RWPE2 (cell line): ENCODE measurements around the gene ZNF786.

ENCODE experiments used
- ATAC-seq: fragments of 200-7000 bp; cut with Tn5 transposase; 3 replicates; pipeline ENCODE4 v1.9.1; 2021; ENCODE audit warnings: low read depth
- DNase-seq: peaks from one replicate; pipeline ENCODE4 v3.0.0-alpha.2; 2020; ENCODE audit warnings: low spot score
- H3K27ac ChIP-seq: fragments of 450-650 bp; 2 replicates; pipeline ENCODE4 v1.5.1; 2017; ENCODE audit warnings: mild to moderate bottlenecking; ENCODE audit not compliant: poor library complexity, severe bottlenecking
- H3K27me3 ChIP-seq: fragments of 250-450 bp; sonication (Bioruptor Pico); 2 replicates; pipeline ENCODE4 v1.5.1; 2021; ENCODE audit warnings: mild to moderate bottlenecking, moderate library complexity; ENCODE audit not compliant: insufficient read depth, poor library complexity, severe bottlenecking
- H3K36me3 ChIP-seq: fragments of 250-450 bp; sonication (Bioruptor Pico); 2 replicates; pipeline ENCODE4 v1.5.1; 2020; ENCODE audit warnings: low read depth, mild to moderate bottlenecking, moderate library complexity
- H3K4me1 ChIP-seq: fragments of 250-450 bp; sonication (Bioruptor Pico); 2 replicates; pipeline ENCODE4 v1.5.1; 2021; ENCODE audit warnings: mild to moderate bottlenecking, moderate library complexity; ENCODE audit not compliant: insufficient read depth, poor library complexity, severe bottlenecking
- H3K4me3 ChIP-seq: fragments of 250-450 bp; sonication (Bioruptor Pico); 2 replicates; pipeline ENCODE4 v1.5.1; 2021; ENCODE audit warnings: mild to moderate bottlenecking, moderate library complexity; ENCODE audit not compliant: severe bottlenecking
- H3K9me3 ChIP-seq: fragments of 250-450 bp; sonication (Bioruptor Pico); 2 replicates; pipeline ENCODE4 v1.5.1; 2021; ENCODE audit warnings: mild to moderate bottlenecking, moderate library complexity; ENCODE audit not compliant: severe bottlenecking
- TF ChIP-seq, protein P1 (sequence below): fragments of 450-650 bp; IDR thresholded peaks from one replicate; pipeline ENCODE4 v1.5.1; 2017; ENCODE audit warnings: mild to moderate bottlenecking, moderate library complexity; ENCODE audit not compliant: poor library complexity, severe bottlenecking

The ZNF786 gene

DNA sequence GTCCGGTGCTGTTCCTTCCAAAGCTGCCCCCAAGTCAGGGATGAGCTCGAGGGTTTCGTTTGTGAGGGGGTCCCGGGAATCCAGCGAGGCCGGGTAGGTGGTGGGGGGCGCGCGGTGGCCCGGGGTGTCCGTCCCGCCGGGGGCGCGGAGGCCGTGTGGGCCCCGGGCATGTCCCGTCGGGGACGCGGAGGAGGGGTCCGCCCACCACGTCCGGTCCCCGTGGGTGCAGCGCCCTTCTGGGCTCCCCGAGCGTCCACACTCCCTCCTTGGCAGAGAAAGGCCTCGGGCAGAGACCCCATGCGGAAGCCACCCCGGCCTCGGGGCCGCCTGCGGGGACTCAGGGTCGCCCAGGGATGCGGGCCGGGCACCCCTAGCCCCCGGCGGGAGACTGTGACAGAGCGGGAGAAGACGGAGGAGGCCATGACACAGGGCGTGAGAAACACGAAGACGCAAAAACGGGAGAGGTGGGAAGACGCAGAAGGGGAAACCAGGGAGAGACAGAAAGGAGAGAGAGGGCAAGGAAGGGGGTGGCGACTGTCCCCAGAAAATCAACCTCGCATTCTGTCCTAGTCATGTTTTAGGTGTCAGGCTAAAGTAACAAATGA lies 36.2 kb upstream of the ZNF786 start:
- DNase-seq: no peak
- Histone ChIP-seq H3K4me1 (peaks cover 7% of the 10 kb centered on the region), H3K27ac (peak overlapping the region; percentile 88), H3K9me3 (peaks cover 3% of the 10 kb centered on the region), H3K36me3 (peaks cover 33% of the 10 kb centered on the region), H3K27me3 (no peaks in the 10 kb centered on the region), H3K4me3 (peak overlapping the region; percentile 93)
- TF ChIP-seq, protein P1, sequence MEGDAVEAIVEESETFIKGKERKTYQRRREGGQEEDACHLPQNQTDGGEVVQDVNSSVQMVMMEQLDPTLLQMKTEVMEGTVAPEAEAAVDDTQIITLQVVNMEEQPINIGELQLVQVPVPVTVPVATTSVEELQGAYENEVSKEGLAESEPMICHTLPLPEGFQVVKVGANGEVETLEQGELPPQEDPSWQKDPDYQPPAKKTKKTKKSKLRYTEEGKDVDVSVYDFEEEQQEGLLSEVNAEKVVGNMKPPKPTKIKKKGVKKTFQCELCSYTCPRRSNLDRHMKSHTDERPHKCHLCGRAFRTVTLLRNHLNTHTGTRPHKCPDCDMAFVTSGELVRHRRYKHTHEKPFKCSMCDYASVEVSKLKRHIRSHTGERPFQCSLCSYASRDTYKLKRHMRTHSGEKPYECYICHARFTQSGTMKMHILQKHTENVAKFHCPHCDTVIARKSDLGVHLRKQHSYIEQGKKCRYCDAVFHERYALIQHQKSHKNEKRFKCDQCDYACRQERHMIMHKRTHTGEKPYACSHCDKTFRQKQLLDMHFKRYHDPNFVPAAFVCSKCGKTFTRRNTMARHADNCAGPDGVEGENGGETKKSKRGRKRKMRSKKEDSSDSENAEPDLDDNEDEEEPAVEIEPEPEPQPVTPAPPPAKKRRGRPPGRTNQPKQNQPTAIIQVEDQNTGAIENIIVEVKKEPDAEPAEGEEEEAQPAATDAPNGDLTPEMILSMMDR: no peak
- peak; percentile 47 for ATAC-seq

DNA sequence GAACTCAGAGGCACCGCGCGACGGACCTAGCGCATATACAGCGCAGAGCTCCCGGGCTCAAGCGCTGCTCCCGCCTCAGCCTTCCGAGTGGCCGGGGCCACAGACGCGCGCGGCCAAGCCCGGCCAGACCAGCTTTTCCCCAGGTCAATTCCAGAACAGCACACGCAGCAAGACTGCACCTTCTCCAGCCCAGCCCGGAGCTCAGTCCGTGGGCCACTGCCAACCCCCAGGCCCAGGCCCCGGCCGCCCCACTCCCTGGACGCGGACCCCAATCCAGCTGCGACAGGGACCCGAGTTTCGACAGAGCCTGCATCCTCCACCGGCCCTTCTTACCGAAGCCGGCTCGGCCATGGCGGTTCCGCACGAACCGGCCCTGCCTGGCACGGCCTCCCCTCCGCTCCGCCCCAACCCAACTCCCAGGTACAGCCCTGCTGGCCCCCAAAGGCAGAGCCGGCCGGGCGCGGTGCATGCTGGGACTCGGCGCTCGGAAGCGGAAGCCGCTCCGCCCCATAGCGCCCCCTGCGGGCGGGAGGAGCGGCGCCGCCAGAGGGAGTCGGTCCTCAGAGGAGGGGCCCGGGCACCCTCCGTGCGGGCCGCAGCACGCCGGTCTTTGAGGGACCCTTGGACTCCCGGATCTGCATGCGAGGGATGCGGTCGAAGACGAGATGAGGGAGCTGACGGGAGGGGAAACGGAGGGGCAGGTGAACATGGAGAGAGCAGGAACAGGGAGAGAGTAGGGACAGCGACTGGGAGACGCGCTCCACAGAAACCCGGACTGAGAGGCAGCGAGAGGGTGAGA lies 35.5 kb upstream of the ZNF786 start, which contains the start of gene ZNF425:
Gene ZNF425 (minus strand): TSS at position 462 of the 799 bp plus-strand sequence. CDS start 111 bp downstream, at position 351.
- ATAC-seq (peak; percentile 91), DNase-seq (peak; percentile 92)
- Histone ChIP-seq H3K4me3 (peak within 1 kb of the TSS; percentile 93), H3K36me3 (peaks cover 26% of the 10 kb centered on the region), H3K27me3 (no peaks in the 10 kb centered on the region), H3K27ac (peak within 1 kb of the TSS; percentile 88), H3K9me3 (peaks cover 3% of the 10 kb centered on the region), H3K4me1 (peaks cover 7% of the 10 kb centered on the region)
- TF ChIP-seq, protein P1: peak; percentile 97

DNA sequence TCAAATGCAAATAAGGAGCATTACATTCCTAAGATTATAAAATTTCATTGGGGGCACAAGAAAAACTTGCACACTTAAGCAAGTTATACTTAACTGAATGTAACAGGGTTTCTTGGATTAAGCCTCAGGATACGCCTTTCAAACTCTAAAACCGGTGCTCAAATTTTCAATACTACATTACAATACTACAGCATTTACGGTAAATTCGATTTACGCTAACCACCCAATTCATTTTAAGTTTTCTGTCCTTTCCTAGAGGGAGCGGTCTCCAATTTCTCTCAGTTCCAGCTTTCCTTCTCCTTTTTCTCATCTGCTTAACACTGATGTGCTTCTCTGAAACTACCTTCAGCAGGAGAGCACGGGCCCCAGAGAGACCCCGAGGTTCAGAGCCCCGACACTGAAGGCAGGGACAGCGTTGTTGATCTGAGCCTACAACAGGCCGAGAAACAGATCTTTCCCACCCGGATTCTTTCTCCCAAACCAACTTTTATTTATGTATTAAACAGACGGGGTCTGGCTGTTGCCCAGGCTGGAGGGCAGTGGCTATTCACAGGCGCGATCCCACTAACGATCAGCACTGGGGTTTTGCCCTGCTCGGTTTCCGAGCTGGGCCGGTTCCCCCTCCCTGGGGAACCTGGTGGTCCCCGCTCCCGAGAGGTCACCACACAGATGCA lies 34.8 kb upstream of the ZNF786 start:
- peak overlapping the region; percentile 88 for H3K27ac ChIP-seq

DNA sequence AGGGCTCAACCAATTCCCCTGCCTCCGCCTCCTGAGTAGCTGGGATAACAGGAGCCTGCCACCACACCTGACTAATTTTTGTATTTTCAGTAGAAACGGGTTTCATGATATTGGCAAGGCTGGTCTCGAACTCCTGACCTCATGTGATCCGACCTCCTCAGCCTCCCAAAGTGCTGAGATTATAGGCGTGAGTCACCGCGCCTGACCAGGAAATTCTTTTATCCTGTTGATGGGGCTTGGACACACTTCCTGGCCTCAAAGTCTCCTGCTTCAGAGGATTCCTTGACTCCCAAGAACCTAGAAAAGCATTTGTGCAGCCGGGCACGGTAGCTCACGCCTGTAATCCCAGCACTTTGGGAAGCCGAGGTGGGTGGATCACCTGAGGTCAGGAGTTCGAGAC lies 19.5 kb upstream of the ZNF786 start:
- ATAC-seq: no peak

More for the DNA sequence above, 34.8 kb upstream of the ZNF786 start:
- peak overlapping the region; percentile 93 for H3K4me3 ChIP-seq
- DNase-seq (no peak), ATAC-seq (no peak)
- TF ChIP-seq, protein P1: no peak
- no peaks in the 10 kb centered on the region for H3K27me3 ChIP-seq
- H3K36me3 ChIP-seq: peaks cover 19% of the 10 kb centered on the region
- H3K9me3 ChIP-seq: no peaks in the 10 kb centered on the region
- peaks cover 7% of the 10 kb centered on the region for H3K4me1 ChIP-seq

More for the DNA sequence above, 19.5 kb upstream of the ZNF786 start:
- no peak overlapping the region for H3K27ac ChIP-seq
- no peaks in the 10 kb centered on the region for H3K9me3 ChIP-seq
- H3K27me3 ChIP-seq: no peaks in the 10 kb centered on the region
- no peaks in the 10 kb centered on the region for H3K4me1 ChIP-seq
- H3K4me3 ChIP-seq: no peak overlapping the region
- H3K36me3 ChIP-seq: no peaks in the 10 kb centered on the region
- TF ChIP-seq, protein P1: no peak
- DNase-seq: no peak
